Spleen (tissue), 11 donors: ENCODE results near the gene ARMC9. TPM values are rescaled to one million over a fixed set of nuclear protein-coding genes. Genes with fewer than 3 reads are reported as not detected.
A peak's percentile ranks its signal among the peaks of the same experiment; 100 is the strongest.

ENCODE experiments used
- DNase-seq: peaks from one replicate; pipeline ENCODE4 v3.0.0-alpha.2; 2020
- H3K27ac ChIP-seq, 8 donors: fragments of 200-600 bp; sonication (generic) in 7 of 8; 1 replicate in 4 of 8; 2 replicates in 4 of 8; pipeline versions ENCODE4 v1.5.0 to v1.8.0; 2016 to 2021; ENCODE audit warnings: inconsistent platforms in 4 of 8, mild to moderate bottlenecking in 4 of 8, moderate library complexity in 1 of 8
- H3K27me3 ChIP-seq, 7 donors: fragments of 200-600 bp; sonication (generic) in 6 of 7; replicated peaks in 1 of 7; 1 replicate in 4 of 7; 2 replicates in 3 of 7; pipeline versions ENCODE4 v1.5.0 to v1.8.0; 2016 to 2021; ENCODE audit warnings: inconsistent platforms in 3 of 7, mild to moderate bottlenecking in 1 of 7
- H3K36me3 ChIP-seq, 6 donors: fragments of 200-600 bp; sonication (generic) in 5 of 6; 1 replicate in 4 of 6; 2 replicates in 2 of 6; pipeline versions ENCODE4 v1.5.0 to v1.8.0; 2016 to 2021; ENCODE audit warnings: inconsistent platforms in 2 of 6
- H3K4me1 ChIP-seq, 6 donors: fragments of 200-600 bp; sonication (generic) in 5 of 6; 1 replicate in 3 of 6; 2 replicates in 3 of 6; pipeline versions ENCODE4 v1.5.0 to v1.8.0; 2016 to 2021; ENCODE audit warnings: inconsistent platforms in 3 of 6
- H3K4me3 ChIP-seq, 8 donors: fragments of 200-600 bp; sonication (generic) in 7 of 8; 1 replicate in 4 of 8; 2 replicates in 4 of 8; pipeline versions ENCODE4 v1.5.0 to v1.8.0; 2016 to 2021; ENCODE audit warnings: inconsistent platforms in 4 of 8, mild to moderate bottlenecking in 4 of 8, moderate library complexity in 2 of 8
- H3K9me3 ChIP-seq, 8 donors: fragments of 200-600 bp; sonication (generic) in 7 of 8; 1 replicate in 4 of 8; 2 replicates in 4 of 8; pipeline versions ENCODE4 v1.5.0 to v1.8.0; 2016 to 2021; ENCODE audit warnings: inconsistent platforms in 4 of 8
- POLR2A ChIP-seq, 3 donors: fragments of 450-650 bp; IDR thresholded peaks; one replicate each; pipeline ENCODE4 v1.5.1; 2017; ENCODE audit warnings: antibody characterized with exemption in 3 of 3, mild to moderate bottlenecking in 1 of 3
- POLR2AphosphoS5 ChIP-seq, 3 donors: sonication (generic); formaldehyde crosslinking; IDR thresholded peaks; one replicate each; pipeline ENCODE4 v1.5.1; 2017; ENCODE audit warnings: antibody characterized with exemption in 3 of 3
- WGBS, 5 donors: extraction: QIAGEN DNeasy Blood & Tissue Kit in 3 of 5; methylation state at CpG; one replicate each; pipeline versions ENCODE4 v1.1.5 to v1.1.7; 2013 to 2018; 5-methylcytosine and 5-hydroxymethylcytosine counted together
- intact Hi-C: fragments of 100-400 bp; cut with DNase I; formaldehyde crosslinking; loops from one replicate; pipeline ENCODE4 v1.15.0; 2023; ENCODE audit warnings: low total_unique reads
- polyA plus RNA-seq, 3 donors: library from polyadenylated mRNA; stranded (reverse); fragments of 200-250 nt; gene quantifications; one replicate each; pipeline ENCODE4 v1.2.1, GENCODE V29; 2013
- total RNA-seq, 7 donors: library from RNA; depleted of rRNA in 3 of 7; stranded (reverse); fragments of >200 nt in 3 of 7; fragmentation: NEBNext Ultra II Directional in 4 of 7; extraction: Animal tissue kit (Norgen Biotek cat#: 25700) in 4 of 7; gene quantifications; one replicate each; pipeline versions ENCODE4 v1.1.0 to v1.2.1, GENCODE V29; 2016 to 2021
- TF ChIP-seq, protein P1 (sequence below), 11 experiments: fragments of 200-600 bp in 7 of 11; fragments of 450-650 bp in 4 of 11; sonication (generic) in 4 of 11; IDR thresholded peaks in 8 of 11; conservative IDR thresholded peaks in 3 of 11; 1 replicate in 7 of 11; 2 replicates in 4 of 11; pipeline versions ENCODE4 v1.4.0 to v1.8.0; 2016 to 2021; ENCODE audit warnings: antibody characterized with exemption in 11 of 11, inconsistent platforms in 4 of 11, mild to moderate bottlenecking in 1 of 11
- donor health status: healthy with polysubstance abuse.
- donor health status: DM: no; HTN: no; CAD: no; lungs with moderate emphysema.
- donor health status: DM: no; HTN: no; CAD: no.
- donor health status: Bipolar disorder and iron deficiency.
- donor health status: healthy.
- donor health status: DM: no; HTN: no; CAD: no.
- donor health status: DM: yes; HTN: yes; CAD: no.

The ARMC9 gene
- total and polyA plus RNA-seq, 10 donors = 0.83 to 8.9 (median 4.7) TPM

DNA sequence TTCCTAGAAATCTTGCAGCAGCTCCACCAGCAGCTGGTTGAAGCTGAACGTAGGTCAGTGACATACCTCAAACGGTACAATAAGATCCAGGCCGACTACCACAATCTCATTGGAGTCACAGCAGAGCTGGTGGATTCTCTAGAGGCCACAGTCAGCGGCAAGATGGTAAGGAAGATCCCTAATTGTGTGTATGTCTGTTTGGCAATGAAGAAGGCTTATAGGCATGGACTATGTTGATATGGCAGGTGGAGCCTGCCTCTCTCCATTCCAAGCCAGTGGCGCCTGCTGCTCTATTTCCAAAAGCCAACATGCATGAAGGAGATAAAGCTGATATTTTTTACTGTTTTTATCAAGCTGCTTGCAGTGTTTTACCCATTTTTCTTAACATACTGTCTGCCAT lies 36.8 kb downstream of the ARMC9 start:
- Histone ChIP-seq H3K9me3 (no peaks in the 10 kb centered on the region), H3K4me1 (no peaks in the 10 kb centered on the region), H3K27me3 (no peaks in the 10 kb centered on the region), H3K27ac (no peak overlapping the region), H3K36me3 (peaks cover 0 to 5% (median 0%) of the 10 kb centered on the region in 6 donors), H3K4me3 (no peak overlapping the region)
- TF ChIP-seq POLR2A (IDR thresholded peaks at IDR 0.05) (no peak), POLR2AphosphoS5 (IDR thresholded peaks at IDR 0.05) (no peak)
- TF ChIP-seq, protein P1, sequence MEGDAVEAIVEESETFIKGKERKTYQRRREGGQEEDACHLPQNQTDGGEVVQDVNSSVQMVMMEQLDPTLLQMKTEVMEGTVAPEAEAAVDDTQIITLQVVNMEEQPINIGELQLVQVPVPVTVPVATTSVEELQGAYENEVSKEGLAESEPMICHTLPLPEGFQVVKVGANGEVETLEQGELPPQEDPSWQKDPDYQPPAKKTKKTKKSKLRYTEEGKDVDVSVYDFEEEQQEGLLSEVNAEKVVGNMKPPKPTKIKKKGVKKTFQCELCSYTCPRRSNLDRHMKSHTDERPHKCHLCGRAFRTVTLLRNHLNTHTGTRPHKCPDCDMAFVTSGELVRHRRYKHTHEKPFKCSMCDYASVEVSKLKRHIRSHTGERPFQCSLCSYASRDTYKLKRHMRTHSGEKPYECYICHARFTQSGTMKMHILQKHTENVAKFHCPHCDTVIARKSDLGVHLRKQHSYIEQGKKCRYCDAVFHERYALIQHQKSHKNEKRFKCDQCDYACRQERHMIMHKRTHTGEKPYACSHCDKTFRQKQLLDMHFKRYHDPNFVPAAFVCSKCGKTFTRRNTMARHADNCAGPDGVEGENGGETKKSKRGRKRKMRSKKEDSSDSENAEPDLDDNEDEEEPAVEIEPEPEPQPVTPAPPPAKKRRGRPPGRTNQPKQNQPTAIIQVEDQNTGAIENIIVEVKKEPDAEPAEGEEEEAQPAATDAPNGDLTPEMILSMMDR (IDR thresholded peaks at IDR 0.05 in 8 of 11, conservative IDR thresholded peaks at IDR 0.05 in 3 of 11) = no peak
- 91 to 95% (median 94%) methylated on average over 5 of the region's 5 CpGs for whole genome bisulfite sequencing, 5 donors
- DNase-seq = no peak
- intact Hi-C loops = no loop called here

DNA sequence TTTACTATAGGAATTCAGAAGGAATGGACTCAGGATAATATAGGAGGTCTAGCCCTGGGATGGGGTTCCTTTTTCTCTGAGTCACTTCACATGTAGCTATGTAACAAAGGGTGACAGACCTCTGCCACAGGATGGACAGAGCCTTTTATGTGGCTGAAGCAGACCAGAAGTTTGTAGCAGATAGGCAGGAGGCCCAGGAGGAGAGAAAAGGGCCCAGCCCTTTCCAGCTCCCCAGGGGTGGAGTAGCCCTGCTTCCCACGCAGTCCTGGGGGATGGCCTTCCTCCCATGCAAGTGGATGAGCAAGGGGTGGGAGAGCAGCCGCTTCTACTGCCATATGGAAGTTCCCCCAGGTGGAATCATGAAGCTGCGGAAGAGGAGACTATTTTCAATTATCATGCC lies 40.3 kb downstream of the ARMC9 start:
- WGBS, 5 donors = 88 to 100% (median 92%) methylated on average over 3 of the region's 3 CpGs
- peaks cover 0 to 5% (median 0%) of the 10 kb centered on the region in 6 donors for H3K36me3 ChIP-seq
- no peaks in the 10 kb centered on the region for H3K9me3 ChIP-seq
- H3K27me3 ChIP-seq = no peaks in the 10 kb centered on the region
- no peak for DNase-seq
- intact Hi-C loops = no loop called here
- H3K4me1 ChIP-seq = peaks cover 0 to 13% (median 7%) of the 10 kb centered on the region in 6 donors
- no peak overlapping the region for H3K27ac ChIP-seq
- no peak overlapping the region for H3K4me3 ChIP-seq
- no peak for TF ChIP-seq POLR2A (IDR thresholded peaks at IDR 0.05)
- no peak for TF ChIP-seq POLR2AphosphoS5 (IDR thresholded peaks at IDR 0.05)
- TF ChIP-seq, protein P1 (IDR thresholded peaks at IDR 0.05 in 8 of 11, conservative IDR thresholded peaks at IDR 0.05 in 3 of 11) = no peak

DNA sequence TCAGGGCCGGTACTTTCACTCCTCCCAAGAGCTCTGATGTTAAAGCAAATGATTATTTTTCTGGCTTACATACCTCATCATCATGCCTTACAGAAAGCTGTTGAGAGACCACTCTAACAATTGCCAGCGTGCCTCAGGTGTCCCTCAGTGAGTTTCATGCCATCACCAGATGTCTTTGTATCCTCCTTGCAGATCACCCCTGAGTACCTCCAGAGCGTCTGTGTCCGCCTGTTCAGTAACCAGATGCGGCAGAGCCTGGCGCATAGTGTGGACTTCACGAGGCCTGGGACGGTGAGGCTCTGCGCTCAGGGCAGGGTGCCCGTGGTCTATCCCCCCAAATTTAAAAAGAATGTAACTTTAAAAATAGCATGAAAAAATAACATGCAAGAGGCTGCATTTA lies 41.3 kb downstream of the ARMC9 start:
- no peak for TF ChIP-seq POLR2A (IDR thresholded peaks at IDR 0.05)
- no peak for TF ChIP-seq POLR2AphosphoS5 (IDR thresholded peaks at IDR 0.05)
- TF ChIP-seq, protein P1 (IDR thresholded peaks at IDR 0.05 in 8 of 11, conservative IDR thresholded peaks at IDR 0.05 in 3 of 11) = no peak
- Histone ChIP-seq H3K4me3 (no peak overlapping the region), H3K27ac (no peak overlapping the region), H3K27me3 (no peaks in the 10 kb centered on the region), H3K9me3 (no peaks in the 10 kb centered on the region), H3K4me1 (peaks cover 0 to 13% (median 7%) of the 10 kb centered on the region in 6 donors), H3K36me3 (peaks cover 0 to 5% (median 0%) of the 10 kb centered on the region in 6 donors)
- intact Hi-C loops = no loop called here
- no peak for DNase-seq
- WGBS, 5 donors = 92 to 97% (median 95%) methylated on average over 10 of the region's 10 CpGs

DNA sequence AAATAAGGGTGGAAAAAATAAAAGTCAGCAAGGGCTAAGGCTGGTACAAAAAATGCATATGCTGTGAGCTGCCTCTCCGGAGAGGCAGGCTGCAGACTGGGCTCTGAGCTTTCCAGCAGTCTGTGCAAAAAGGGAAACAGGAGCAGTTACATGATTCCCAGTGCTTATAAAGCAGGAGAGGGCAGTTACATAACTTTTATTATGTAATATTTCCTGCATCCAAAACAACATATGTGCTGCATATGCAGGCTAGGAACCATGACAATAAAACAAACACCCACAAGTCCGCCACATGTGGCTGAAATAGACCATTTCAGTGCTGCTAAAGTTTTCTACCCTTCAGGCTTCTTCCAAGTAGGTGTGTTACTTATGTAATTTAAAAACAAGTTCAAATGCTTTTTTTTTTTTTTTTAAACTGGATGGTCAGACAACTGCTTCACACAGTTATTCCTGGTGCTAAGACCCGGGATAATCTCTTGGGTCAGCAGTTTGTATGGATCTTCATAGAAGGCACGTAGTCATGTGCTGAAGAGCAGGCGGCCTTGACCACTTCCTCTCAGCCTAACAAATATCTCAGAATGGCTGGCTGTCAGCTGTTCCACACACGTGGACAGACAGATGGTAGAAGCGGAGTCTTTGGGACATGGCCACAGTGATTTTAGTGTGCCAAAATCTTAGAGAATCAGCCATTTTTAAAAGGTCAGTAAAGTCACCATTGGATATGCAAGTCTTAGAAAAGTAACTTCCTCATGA lies 43.5 kb downstream of the ARMC9 start:
- TF ChIP-seq POLR2AphosphoS5 (IDR thresholded peaks at IDR 0.05) (peak in 1 of 3 donors; percentile 28), POLR2A (IDR thresholded peaks at IDR 0.05) (no peak)
- TF ChIP-seq, protein P1 (IDR thresholded peaks at IDR 0.05 in 8 of 11, conservative IDR thresholded peaks at IDR 0.05 in 3 of 11) = no peak
- no peaks in the 10 kb centered on the region for H3K9me3 ChIP-seq
- H3K27me3 ChIP-seq = no peaks in the 10 kb centered on the region
- 42 to 58% (median 45%) methylated on average over 7 of the region's 7 CpGs for WGBS, 5 donors
- H3K36me3 ChIP-seq = no peaks in the 10 kb centered on the region
- H3K4me1 ChIP-seq = peaks cover 0 to 13% (median 7%) of the 10 kb centered on the region in 6 donors
- intact Hi-C loops = no loop called here
- peak overlapping the region in 3 of 8 donors; percentile 13 to 53 (median 17) for H3K27ac ChIP-seq
- DNase-seq = no peak
- no peak overlapping the region for H3K4me3 ChIP-seq
